IMR-90 (cell line): ENCODE data around the gene GPR176. TPM values are rescaled to one million over a fixed set of nuclear protein-coding genes. Genes with fewer than 3 reads are reported as not detected.

Experiments
- ATAC-seq: fragments of 200-7000 bp; cut with Tn5 transposase; 2 replicates; pipeline ENCODE4 v1.9.1; 2020; ENCODE audit warnings: low read depth, mild to moderate bottlenecking, moderate library complexity
- BruUV-seq: library from RNA; stranded (reverse); fragments of 400-500 nt; replicated peaks from 2 replicates; lab custom pipeline; 2021; lab: Mats Ljungman, UMichigan
- CTCF ChIA-PET: fragments of 300-600 bp; formaldehyde crosslinking; extraction: SDS; loops from one replicate; lab custom pipeline; 2021; ENCODE audit warnings: antibody characterized with exemption; lab: Yijun Ruan, JAX
- POLR2A ChIA-PET: fragments of 300-600 bp; sonication (Branson Sonifier 250); formaldehyde crosslinking; loops from one replicate; lab custom pipeline; 2022; ENCODE audit warnings: antibody characterized with exemption; ENCODE audit not compliant: unreplicated experiment; lab: Charles Lee
- DNase-seq: peaks from one replicate; pipeline ENCODE4 v3.0.0; 2013
- H2AFZ ChIP-seq: replicated peaks from 2 replicates; pipeline ENCODE3; 2013; ENCODE audit warnings: low read length, mild to moderate bottlenecking; ENCODE audit not compliant: poor library complexity
- H2AK5ac ChIP-seq: 2 replicates; pipeline ENCODE4 v1.6.1; 2013; ENCODE audit warnings: low read depth, low read length, inconsistent platforms
- H2AK9ac ChIP-seq: replicated peaks from 2 replicates; pipeline ENCODE3; 2013; ENCODE audit warnings: mild to moderate bottlenecking, low read depth, low read length, moderate library complexity; ENCODE audit not compliant: poor library complexity
- H2BK120ac ChIP-seq: 2 replicates; pipeline ENCODE4 v1.6.1; 2013; ENCODE audit warnings: low read depth, low read length, inconsistent platforms
- H2BK15ac ChIP-seq: 3 replicates; pipeline ENCODE4 v1.6.1; 2013; ENCODE audit warnings: low read depth, low read length, inconsistent platforms
- H2BK20ac ChIP-seq: 2 replicates; pipeline ENCODE4 v1.6.1; 2013; ENCODE audit warnings: low read depth, mild to moderate bottlenecking, inconsistent platforms, low read length, moderate library complexity
- H2BK5ac ChIP-seq: 2 replicates; pipeline ENCODE4 v1.6.1; 2013; ENCODE audit warnings: mild to moderate bottlenecking, low read depth, low read length, inconsistent platforms; ENCODE audit not compliant: poor library complexity, severe bottlenecking
- H3K14ac ChIP-seq: replicated peaks from 2 replicates; pipeline ENCODE4 v1.6.1; 2013; ENCODE audit warnings: low read depth, low read length, inconsistent platforms
- H3K18ac ChIP-seq: 2 replicates; pipeline ENCODE4 v1.6.1; 2013; ENCODE audit warnings: low read depth, low read length, control low read depth
- H3K23ac ChIP-seq: 2 replicates; pipeline ENCODE4 v1.6.1; 2013; ENCODE audit warnings: low read depth, low read length, inconsistent platforms
- H3K27ac ChIP-seq: 2 replicates; pipeline ENCODE4 v1.5.1; 2013; ENCODE audit warnings: mild to moderate bottlenecking, control low read depth, low read length; ENCODE audit not compliant: insufficient read depth
- H3K27me3 ChIP-seq: 2 replicates; pipeline ENCODE4 v1.6.1; 2013; ENCODE audit warnings: low read length; ENCODE audit not compliant: control insufficient read depth, insufficient read depth
- H3K36me3 ChIP-seq: 2 replicates; pipeline ENCODE4 v1.6.1; 2013; ENCODE audit warnings: low read length, mixed read lengths; ENCODE audit not compliant: control insufficient read depth, insufficient read depth
- H3K4ac ChIP-seq: 2 replicates; pipeline ENCODE4 v1.6.1; 2013; ENCODE audit warnings: low read depth, low read length, inconsistent platforms
- H3K4me1 ChIP-seq: 2 replicates; pipeline ENCODE4 v1.6.1; 2013; ENCODE audit warnings: low read length, mixed read lengths; ENCODE audit not compliant: control insufficient read depth, insufficient read depth
- H3K4me2 ChIP-seq: 2 replicates; pipeline ENCODE4 v1.6.1; 2013; ENCODE audit warnings: low read depth, mild to moderate bottlenecking, control low read depth, low read length, moderate library complexity
- H3K4me3 ChIP-seq: 2 replicates; pipeline ENCODE4 v1.5.1; 2013; ENCODE audit warnings: low read depth, mild to moderate bottlenecking, control low read depth, low read length, moderate library complexity; ENCODE audit not compliant: insufficient read depth
- H3K56ac ChIP-seq: 2 replicates; pipeline ENCODE4 v1.6.1; 2013; ENCODE audit warnings: low read length, inconsistent platforms; ENCODE audit not compliant: insufficient read depth; ENCODE audit errors: extremely low read depth
- H3K79me1 ChIP-seq, 2 experiments: 2 replicates each; pipeline ENCODE4 v1.6.1; 2013; ENCODE audit warnings: low read length in 2 of 2, inconsistent platforms in 1 of 2, low read depth in 1 of 2
- H3K9ac ChIP-seq: 2 replicates; pipeline ENCODE4 v1.6.1; 2013; ENCODE audit warnings: low read depth, low read length, control low read depth
- H3K9me1 ChIP-seq: 2 replicates; pipeline ENCODE4 v1.6.1; 2013; ENCODE audit warnings: low read length, inconsistent platforms; ENCODE audit not compliant: insufficient read depth
- H3K9me3 ChIP-seq: 2 replicates; pipeline ENCODE4 v1.6.1; 2013; ENCODE audit warnings: low read length; ENCODE audit not compliant: control insufficient read depth, insufficient read depth
- H4K20me1 ChIP-seq: 2 replicates; pipeline ENCODE4 v1.6.1; 2013; ENCODE audit warnings: low read length, inconsistent platforms; ENCODE audit not compliant: insufficient read depth
- H4K5ac ChIP-seq: 2 replicates; pipeline ENCODE4 v1.6.1; 2013; ENCODE audit warnings: mild to moderate bottlenecking, low read depth, low read length, control low read depth
- H4K8ac ChIP-seq, 2 experiments: 2 replicates each; pipeline ENCODE4 v1.6.1; 2013; ENCODE audit warnings: low read depth in 2 of 2, low read length in 2 of 2, control low read depth in 1 of 2, inconsistent platforms in 1 of 2
- H4K91ac ChIP-seq: 2 replicates; pipeline ENCODE4 v1.6.1; 2013; ENCODE audit warnings: low read depth, low read length, inconsistent platforms; ENCODE audit not compliant: insufficient read depth
- MAZ ChIP-seq: IDR thresholded peaks from 2 replicates; pipeline ENCODE4 v1.6.1; 2012; ENCODE audit warnings: low read depth, mild to moderate bottlenecking, low read length, improper control_type of control experiment, moderate library complexity, borderline replicate concordance
- NFE2L2 ChIP-seq: fragments of 150-350 bp; IDR thresholded peaks from 2 replicates; pipeline ENCODE4 v1.6.1; 2016; ENCODE audit warnings: low read depth, mild to moderate bottlenecking, low read length
- RAD21 ChIP-seq: IDR thresholded peaks from 2 replicates; pipeline ENCODE4 v1.6.1; 2012; ENCODE audit warnings: low read length, improper control_type of control experiment
- RFX5 ChIP-seq: IDR thresholded peaks from 2 replicates; pipeline ENCODE4 v1.8.0; 2012; ENCODE audit warnings: low read depth, mild to moderate bottlenecking, low read length, moderate library complexity
- WGBS, 2 experiments: methylation state at CpG; one replicate each; pipeline versions ENCODE4 v1.1.5 to v1.1.7; 2013; ENCODE audit warnings: missing lambda C conversion rate in 2 of 2; ENCODE audit not compliant: insufficient read length in 1 of 2; ENCODE audit errors: extremely low coverage in 2 of 2; 5-methylcytosine and 5-hydroxymethylcytosine counted together
- dilution Hi-C: fragments of 300-500 bp; cut with HindIII; formaldehyde crosslinking; loops from one replicate; pipeline ENCODE4 v1.14.3; 2018; ENCODE audit warnings: low sequenced_read_pairs; ENCODE audit not compliant: unreplicated experiment
- in situ Hi-C: fragments of 300-500 bp; cut with MboI; formaldehyde crosslinking; loops from 3 replicates; pipeline ENCODE4 v1.14.3; 2019; ENCODE audit warnings: low sequenced_read_pairs, inconsistent platforms, mixed read lengths
- intact Hi-C: fragments of 100-400 bp; cut with micrococcal nuclease; formaldehyde crosslinking; loops from 2 replicates; pipeline ENCODE4 v1.10.0; 2022
- polyA plus RNA-seq, 3 experiments: library from polyadenylated mRNA; depleted of rRNA; stranded (reverse); fragments of >200 nt; gene quantifications; 2 replicates each; pipeline ENCODE4 v1.2.3, GENCODE V29; 2012; ENCODE audit warnings: low replicate concordance in 1 of 3
- total RNA-seq: library from RNA; depleted of rRNA; stranded (reverse); fragments of >200 nt; gene quantifications from 2 replicates; pipeline ENCODE4 v1.2.3, GENCODE V29; 2012
- TF ChIP-seq, protein P1 (sequence below): fragments of 150-350 bp; IDR thresholded peaks from 2 replicates; pipeline ENCODE4 v1.6.1; 2017; ENCODE audit warnings: mild to moderate bottlenecking, antibody characterized with exemption, low read length, low read depth

GPR176 gene
- total and polyA plus RNA-seq, 2 of the 4 experiments (the other 2 are of a cell fraction), result 114 to 246 TPM

- peaks cover 22% of the 10 kb centered on the region for H3K4me1 ChIP-seq
- H2AFZ ChIP-seq, result no peak overlapping the region
- no peaks in the 10 kb centered on the region for H3K9me3 ChIP-seq
- H4K8ac ChIP-seq, result peak overlapping the region in 1 of 2 experiments; percentile 62; a peak in 2 of 4 replicates
- H2BK120ac ChIP-seq, result peak overlapping the region; percentile 89
- ATAC-seq (peak; percentile 13), DNase-seq (peak; percentile 37)
- peak overlapping the region; percentile 50; the same call in 1 of the 3 replicates for H2BK15ac ChIP-seq
- peak overlapping the region; percentile 74; the same call in 1 of the 2 replicates for H3K18ac ChIP-seq
- peak overlapping the region; percentile 38; the same call in 1 of the 2 replicates for H3K27ac ChIP-seq
- peak overlapping the region; percentile 61; the same call in 1 of the 2 replicates for H3K4me2 ChIP-seq
- H2BK20ac ChIP-seq, result peak overlapping the region; percentile 88
- dilution Hi-C loops (no loop called here), in situ Hi-C loops (loop anchor here (10.0 kb wide), 1 partner anchor 165 kb away; no protein-coding TSS in a partner anchor), intact Hi-C loops (loop anchor here (1.0 to 10.0 kb wide), 7 partner anchors 43 to 1085 kb away; partner anchors contain the start of gene BMF)
- peak overlapping the region; percentile 83 for H3K4ac ChIP-seq
- ChIA-PET CTCF (interaction anchor here (1.2 to 2.6 kb wide), 2 partner anchors 85 to 99 kb away, joined by 4 to 9 read pairs; no protein-coding TSS in a partner anchor), POLR2A (interaction anchor here (1.2 kb wide), 1 partner anchor 144 kb away, joined by 3 read pairs; the partner anchor contains the start of gene EIF2AK4)
- H3K4me3 ChIP-seq, result no peak overlapping the region
- BruUV-seq, result no TSS peak
- H3K9me1 ChIP-seq, result peaks cover 10% of the 10 kb centered on the region
- peaks cover 5 to 57% of the 10 kb centered on the region in 2 experiments; a peak in 3 of 4 replicates for H3K79me1 ChIP-seq
- H3K27me3 ChIP-seq, result no peaks in the 10 kb centered on the region
- WGBS, 2 experiments, result 20% methylated on average over 1 of the region's 4 CpGs; no CpG with 5 or more reads in 1 of the 2 experiments
- H3K9ac ChIP-seq, result no peak overlapping the region
- peak overlapping the region; percentile 80 for H4K91ac ChIP-seq
- TF ChIP-seq RAD21, result no peak
- no peak for TF ChIP-seq NFE2L2
- TF ChIP-seq, protein P1, sequence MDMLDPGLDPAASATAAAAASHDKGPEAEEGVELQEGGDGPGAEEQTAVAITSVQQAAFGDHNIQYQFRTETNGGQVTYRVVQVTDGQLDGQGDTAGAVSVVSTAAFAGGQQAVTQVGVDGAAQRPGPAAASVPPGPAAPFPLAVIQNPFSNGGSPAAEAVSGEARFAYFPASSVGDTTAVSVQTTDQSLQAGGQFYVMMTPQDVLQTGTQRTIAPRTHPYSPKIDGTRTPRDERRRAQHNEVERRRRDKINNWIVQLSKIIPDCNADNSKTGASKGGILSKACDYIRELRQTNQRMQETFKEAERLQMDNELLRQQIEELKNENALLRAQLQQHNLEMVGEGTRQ, result no peak
- TF ChIP-seq RFX5, result no peak
- no peak for TF ChIP-seq MAZ
- H2BK5ac ChIP-seq, result peak overlapping the region; percentile 96
- H2AK5ac ChIP-seq, result peak overlapping the region; percentile 87
- H4K20me1 ChIP-seq, result peaks cover 4% of the 10 kb centered on the region; the same call in 1 of the 2 replicates
- peak overlapping the region; percentile 69; the same call in 1 of the 2 replicates for H3K56ac ChIP-seq
- H3K14ac ChIP-seq, result peak overlapping the region; percentile 24
- peak overlapping the region; percentile 9; the same call in 1 of the 2 replicates for H4K5ac ChIP-seq
- H3K36me3 ChIP-seq, result no peaks in the 10 kb centered on the region
- H2AK9ac ChIP-seq, result no peak overlapping the region
- H3K23ac ChIP-seq, result peak overlapping the region; percentile 74; the same call in 1 of the 2 replicates
Measured at GRCh38 chr15:39789736-39790135, 130.3 kb downstream of the GPR176 start.
